KMS-11 (cell line): ENCODE results near the gene MEF2D.
A peak's percentile ranks its signal among the peaks of the same experiment; 100 is the strongest.

ENCODE experiments used
- H2AFZ ChIP-seq: fragments of 200-600 bp; sonication (generic); 2 replicates; pipeline ENCODE4 v1.6.1; 2016; ENCODE audit warnings: antibody characterized with exemption, mixed run types, low read depth
- H3K27ac ChIP-seq: fragments of 200-600 bp; sonication (generic); 2 replicates; pipeline ENCODE4 v1.6.1; 2016; ENCODE audit warnings: mild to moderate bottlenecking, mixed run types
- H3K27me3 ChIP-seq: fragments of 200-600 bp; sonication (generic); 2 replicates; pipeline ENCODE4 v1.6.1; 2017; ENCODE audit warnings: mild to moderate bottlenecking, low read depth, mixed run types, moderate library complexity; ENCODE audit not compliant: insufficient read depth
- H3K36me3 ChIP-seq: fragments of 200-600 bp; sonication (generic); 2 replicates; pipeline ENCODE4 v1.6.1; 2017; ENCODE audit warnings: mild to moderate bottlenecking, mixed run types; ENCODE audit not compliant: insufficient read depth
- H3K4me1 ChIP-seq: fragments of 200-600 bp; sonication (generic); 2 replicates; pipeline ENCODE4 v1.6.1; 2016; ENCODE audit warnings: mild to moderate bottlenecking, low read depth, mixed run types; ENCODE audit not compliant: poor library complexity, severe bottlenecking
- H3K4me2 ChIP-seq: fragments of 200-600 bp; sonication (generic); 2 replicates; pipeline ENCODE4 v1.7.0; 2016; ENCODE audit warnings: mild to moderate bottlenecking, mixed run types
- H3K4me3 ChIP-seq: fragments of 200-600 bp; sonication (generic); IDR thresholded peaks from 2 replicates; pipeline ENCODE4 v1.6.1; 2017; ENCODE audit warnings: low read depth, low read length, mixed read lengths; ENCODE audit not compliant: insufficient read depth
- H3K79me2 ChIP-seq: fragments of 200-600 bp; sonication (generic); 2 replicates; pipeline ENCODE4 v1.6.1; 2016; ENCODE audit warnings: low read depth, mixed run types; ENCODE audit not compliant: insufficient read depth
- H3K9ac ChIP-seq: fragments of 200-600 bp; sonication (generic); 2 replicates; pipeline ENCODE4 v1.6.1; 2016; ENCODE audit warnings: mild to moderate bottlenecking, mixed run types
- H4K20me1 ChIP-seq: fragments of 200-600 bp; sonication (generic); 2 replicates; pipeline ENCODE4 v1.6.1; 2016; ENCODE audit warnings: mild to moderate bottlenecking, mixed run types; ENCODE audit not compliant: insufficient read depth
- CTCF ChIP-seq: fragments of 200-600 bp; sonication (generic); conservative IDR thresholded peaks from 2 replicates; pipeline ENCODE4 v1.6.1; 2017; ENCODE audit warnings: low read depth, mild to moderate bottlenecking, antibody characterized with exemption, low read length, moderate library complexity, mixed read lengths

The MEF2D gene

GRCh38 chr1:156433602-156434001, 67.0 kb downstream of the MEF2D start:
- no peaks in the 10 kb centered on the region for H3K36me3 ChIP-seq
- H3K4me2 ChIP-seq = no peak overlapping the region
- peaks cover 100% of the 10 kb centered on the region for H3K27me3 ChIP-seq
- no peak overlapping the region for H2AFZ ChIP-seq
- no peak for TF ChIP-seq CTCF
- no peaks in the 10 kb centered on the region for H3K4me1 ChIP-seq
- no peak overlapping the region for H3K27ac ChIP-seq
- no peak overlapping the region for H3K4me3 ChIP-seq
- H3K79me2 ChIP-seq = no peaks in the 10 kb centered on the region
- no peak overlapping the region for H3K9ac ChIP-seq
- H4K20me1 ChIP-seq = no peaks in the 10 kb centered on the region

- Histone ChIP-seq H3K36me3 (no peaks in the 10 kb centered on the region), H3K4me1 (no peaks in the 10 kb centered on the region), H3K27me3 (peaks cover 100% of the 10 kb centered on the region), H3K9ac (no peak overlapping the region), H4K20me1 (no peaks in the 10 kb centered on the region), H2AFZ (no peak overlapping the region), H3K27ac (no peak overlapping the region), H3K4me2 (no peak overlapping the region), H3K79me2 (no peaks in the 10 kb centered on the region), H3K4me3 (peak overlapping the region; percentile 40)
- no peak for TF ChIP-seq CTCF
These were observed 67.5 kb downstream of the MEF2D start for GRCh38 chr1:156433032-156433431.

- Histone ChIP-seq H3K4me2 (no peak overlapping the region), H3K4me3 (peak overlapping the region; percentile 40), H3K27me3 (peaks cover 100% of the 10 kb centered on the region), H2AFZ (no peak overlapping the region), H3K36me3 (no peaks in the 10 kb centered on the region), H4K20me1 (no peaks in the 10 kb centered on the region), H3K27ac (no peak overlapping the region), H3K79me2 (no peaks in the 10 kb centered on the region), H3K4me1 (no peaks in the 10 kb centered on the region), H3K9ac (no peak overlapping the region)
- no peak for TF ChIP-seq CTCF
These were observed 67.9 kb downstream of the MEF2D start for GRCh38 chr1:156432669-156433018.

GRCh38 chr1:156431769-156432668, 68.6 kb downstream of the MEF2D start:
- no peak for TF ChIP-seq CTCF
- peaks cover 100% of the 10 kb centered on the region for H3K27me3 ChIP-seq
- no peak overlapping the region for H3K9ac ChIP-seq
- no peak overlapping the region for H3K27ac ChIP-seq
- H3K4me1 ChIP-seq = no peaks in the 10 kb centered on the region
- no peaks in the 10 kb centered on the region for H4K20me1 ChIP-seq
- H3K36me3 ChIP-seq = no peaks in the 10 kb centered on the region
- no peak overlapping the region for H2AFZ ChIP-seq
- no peaks in the 10 kb centered on the region for H3K79me2 ChIP-seq
- no peak overlapping the region for H3K4me2 ChIP-seq
- H3K4me3 ChIP-seq = peak overlapping the region; percentile 40
